Activated CD8-positive, alpha-beta memory T cell treated with anti-CD3 and anti-CD28 coated beads, Interleukin-2, amount 10 ng/mL, durations not matched to agents 7 days and 5 days (primary cell): Measurements from ENCODE around the gene MEN1. TPM values are rescaled to one million over a fixed set of nuclear protein-coding genes. Genes with fewer than 3 reads are reported as not detected.
"Not testable (repeated sequence)": the region's sequence is repeated elsewhere in the genome, so short reads cannot be mapped to it uniquely, and the experiment has no call there.

Source experiments
- ATAC-seq: fragments of 150-1000 bp; cut with Tn5 transposase; one replicate; pipeline ENCODE4 v1.10.0; 2021; ENCODE audit warnings: moderate library complexity
- CTCF ChIA-PET: fragments of 350-600 bp; sonication (Branson Sonifier 250); formaldehyde crosslinking; loops from one replicate; lab custom pipeline; 2021; ENCODE audit warnings: antibody characterized with exemption; lab: Charles Lee
- DNase-seq: peaks from one replicate; pipeline ENCODE4 v3.0.0-alpha.2; 2020
- H3K27ac Mint-ChIP-seq: one replicate; pipeline ENCODE4 v1.8.0; 2021; ENCODE audit warnings: mild to moderate bottlenecking, mixed read lengths
- H3K27me3 Mint-ChIP-seq: one replicate; pipeline ENCODE4 v1.8.0; 2021; ENCODE audit warnings: mixed read lengths
- H3K36me3 Mint-ChIP-seq: one replicate; pipeline ENCODE4 v1.8.0; 2021; ENCODE audit warnings: mild to moderate bottlenecking, mixed read lengths
- H3K4me1 Mint-ChIP-seq: one replicate; pipeline ENCODE4 v1.8.0; 2021; ENCODE audit warnings: mixed read lengths
- H3K4me3 Mint-ChIP-seq: one replicate; pipeline ENCODE4 v1.8.0; 2021; ENCODE audit warnings: mild to moderate bottlenecking, moderate library complexity, mixed read lengths
- H3K9me3 Mint-ChIP-seq: one replicate; pipeline ENCODE4 v1.8.0; 2022; ENCODE audit warnings: low read depth, mixed read lengths
- total RNA-seq, 2 experiments: library from RNA; stranded (reverse); gene quantifications; one replicate each; pipeline ENCODE4 v1.2.3, GENCODE V29; 2021

The MEN1 gene
- total RNA-seq, 2 experiments from 2014 or later: 31.2 to 42.1 TPM

- no peak for ATAC-seq
- no peaks in the 10 kb centered on the region for H3K36me3 Mint-ChIP-seq
Measured at GRCh38 chr11:64834031-64834722, 23.8 kb upstream of the MEN1 start.

GRCh38 chr11:64833509-64833908 lies 23.2 kb upstream of the MEN1 start:
- Mint-ChIP-seq H3K27ac (no peak overlapping the region), H3K9me3 (no peaks in the 10 kb centered on the region), H3K4me1 (peaks cover 10% of the 10 kb centered on the region), H3K27me3 (no peaks in the 10 kb centered on the region), H3K4me3 (no peak overlapping the region), H3K36me3 (no peaks in the 10 kb centered on the region)
- CTCF ChIA-PET: interaction anchor here (1.0 kb wide), 1 partner anchor 10 kb away, joined by 3 read pairs; the partner anchor contains the start of gene CDC42BPG
- no peak for DNase-seq
- no peak for ATAC-seq

More at GRCh38 chr11:64834031-64834722, 23.8 kb upstream of the MEN1 start:
- Mint-ChIP-seq H3K4me3 (no peak overlapping the region), H3K4me1 (peaks cover 10% of the 10 kb centered on the region), H3K27me3 (no peaks in the 10 kb centered on the region), H3K9me3 (no peaks in the 10 kb centered on the region), H3K27ac (no peak overlapping the region)
- no peak for DNase-seq
- CTCF ChIA-PET: interaction anchor here (0.9 to 1.4 kb wide), 3 partner anchors 11 to 278 kb away, joined by 3 to 10 read pairs (median 3); partner anchors contain the start of gene CDC42BPG

DNA sequence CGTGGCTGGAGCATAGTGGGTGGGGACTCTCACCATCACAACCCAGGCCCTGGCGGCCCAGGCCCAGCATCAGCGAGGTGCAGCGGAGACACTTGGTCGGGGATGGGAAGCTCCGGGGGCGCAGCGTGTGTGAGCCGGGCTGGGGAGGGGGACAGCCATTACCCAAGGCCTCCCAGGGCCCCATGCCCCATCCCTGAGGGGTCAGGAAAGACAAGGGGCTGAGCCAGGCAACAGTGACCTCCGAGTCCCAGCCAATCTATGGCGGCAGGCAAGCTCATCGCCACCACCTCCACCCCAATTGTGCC lies 22.8 kb upstream of the MEN1 start:
- ATAC-seq: no peak
- H3K36me3 Mint-ChIP-seq: no peaks in the 10 kb centered on the region
- no peaks in the 10 kb centered on the region for H3K9me3 Mint-ChIP-seq
- CTCF ChIA-PET: interaction anchor here (1.0 kb wide), 1 partner anchor 11 kb away, joined by 3 read pairs; the partner anchor contains the start of gene CDC42BPG
- DNase-seq: no peak
- H3K4me3 Mint-ChIP-seq: no peak overlapping the region
- peaks cover 10% of the 10 kb centered on the region for H3K4me1 Mint-ChIP-seq
- no peaks in the 10 kb centered on the region for H3K27me3 Mint-ChIP-seq
- no peak overlapping the region for H3K27ac Mint-ChIP-seq

DNA sequence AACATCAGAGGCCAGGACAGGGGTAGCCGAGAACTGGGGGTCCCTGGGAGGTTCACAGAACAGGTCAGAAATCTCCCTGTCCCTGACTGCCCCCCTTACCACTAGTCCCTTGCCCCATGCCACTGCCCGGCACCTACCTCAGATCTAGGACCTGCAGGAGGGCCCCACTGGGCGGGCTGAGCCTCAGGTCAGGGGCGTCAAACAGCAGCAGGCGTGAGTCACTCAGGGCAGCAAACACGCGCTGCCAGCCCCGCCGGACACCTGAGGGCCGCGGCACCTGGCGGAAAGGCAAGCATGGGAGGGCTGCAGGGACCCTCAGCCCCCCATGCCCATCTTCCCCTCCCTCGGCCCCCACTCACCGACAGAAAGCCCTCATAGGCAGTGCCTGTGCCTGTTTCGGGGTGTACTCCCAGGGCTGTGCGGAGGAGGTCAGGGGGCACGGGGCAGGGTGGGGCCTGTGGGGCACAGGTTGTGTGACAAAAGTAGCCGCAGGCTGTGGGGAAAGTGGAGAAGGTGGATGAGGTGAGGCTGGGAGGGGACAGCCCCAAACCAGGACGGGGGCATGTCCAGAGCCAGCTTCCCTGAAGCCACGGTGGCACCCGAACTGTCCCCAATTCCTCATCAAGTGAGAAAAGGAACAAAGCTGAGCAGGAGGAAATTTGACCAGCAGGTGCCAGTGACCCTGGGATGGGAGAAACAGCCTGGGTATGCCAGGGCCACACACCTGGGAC lies 22.3 kb upstream of the MEN1 start:
- H3K9me3 Mint-ChIP-seq: no peaks in the 10 kb centered on the region
- peaks cover 9% of the 10 kb centered on the region for H3K4me1 Mint-ChIP-seq
- H3K27me3 Mint-ChIP-seq: no peaks in the 10 kb centered on the region
- ATAC-seq (no peak), DNase-seq (no peak)
- no peak overlapping the region for H3K4me3 Mint-ChIP-seq
- no peaks in the 10 kb centered on the region for H3K36me3 Mint-ChIP-seq
- CTCF ChIA-PET: interaction anchor here (1.0 kb wide), 1 partner anchor 11 kb away, joined by 3 read pairs; the partner anchor contains the start of gene CDC42BPG
- H3K27ac Mint-ChIP-seq: no peak overlapping the region

DNA sequence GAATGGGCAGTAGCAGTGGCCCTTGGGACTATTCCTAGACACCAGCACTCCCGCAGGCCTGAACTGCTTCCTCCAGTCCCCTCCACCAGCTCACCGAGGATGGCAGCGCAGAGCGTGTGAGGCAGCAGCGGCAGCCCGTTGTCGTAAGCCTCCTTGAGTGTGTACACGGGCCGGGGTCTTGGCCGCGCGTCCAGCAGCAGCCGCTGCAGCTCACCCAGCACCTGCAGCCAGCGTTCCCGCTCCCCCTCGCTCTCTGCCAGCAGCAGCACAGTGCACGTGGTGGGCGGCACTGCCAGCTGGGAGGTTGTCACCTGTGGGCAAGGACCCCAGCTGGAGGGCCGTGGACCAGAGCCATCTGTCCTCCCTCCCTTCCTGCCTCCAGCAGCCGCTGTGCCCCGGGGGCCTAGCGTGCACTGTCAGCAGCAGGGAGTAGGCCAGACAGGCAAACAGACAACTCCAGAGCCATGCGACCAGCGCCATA lies 21.1 kb upstream of the MEN1 start:
- no peak for DNase-seq
- Mint-ChIP-seq H3K27ac (no peak overlapping the region), H3K4me3 (no peak overlapping the region), H3K4me1 (no peaks in the 10 kb centered on the region), H3K36me3 (no peaks in the 10 kb centered on the region), H3K27me3 (no peaks in the 10 kb centered on the region), H3K9me3 (no peaks in the 10 kb centered on the region)
- no peak for ATAC-seq
- CTCF ChIA-PET: no interaction called here

- no peak overlapping the region for H3K4me3 Mint-ChIP-seq
- CTCF ChIA-PET: interaction anchor here (1.5 to 1.9 kb wide), 3 partner anchors 14 to 64 kb away, joined by 3 to 4 read pairs (median 4); no protein-coding TSS in a partner anchor
- DNase-seq (no peak), ATAC-seq (no peak)
- no peaks in the 10 kb centered on the region for H3K9me3 Mint-ChIP-seq
- H3K27ac Mint-ChIP-seq: no peak overlapping the region
- no peaks in the 10 kb centered on the region for H3K36me3 Mint-ChIP-seq
- no peaks in the 10 kb centered on the region for H3K27me3 Mint-ChIP-seq
- no peaks in the 10 kb centered on the region for H3K4me1 Mint-ChIP-seq
Measured at GRCh38 chr11:64829536-64830251, 19.3 kb upstream of the MEN1 start.

DNA sequence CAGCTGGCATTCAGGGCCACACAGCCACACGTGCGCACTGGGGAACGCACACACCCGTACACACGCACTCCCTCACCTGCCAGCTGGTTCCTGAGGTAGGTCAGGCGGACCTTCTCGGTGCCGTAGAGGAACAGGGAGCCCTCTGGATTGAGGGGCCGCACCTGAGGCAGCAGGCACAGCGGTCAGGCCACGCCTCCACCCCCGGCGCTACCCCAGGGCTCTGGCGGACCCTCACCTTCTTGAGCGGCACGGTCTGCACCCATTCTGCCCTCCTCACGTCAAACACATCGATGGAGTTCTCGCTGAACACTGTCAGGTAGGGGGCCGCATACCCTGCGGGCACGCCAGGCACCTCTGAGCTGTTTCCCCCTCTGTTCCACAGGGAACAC lies 17.1 kb upstream of the MEN1 start:
- no peak overlapping the region for H3K27ac Mint-ChIP-seq
- DNase-seq (no peak), ATAC-seq (no peak)
- no peaks in the 10 kb centered on the region for H3K9me3 Mint-ChIP-seq
- H3K4me3 Mint-ChIP-seq: no peak overlapping the region
- no peaks in the 10 kb centered on the region for H3K27me3 Mint-ChIP-seq
- H3K36me3 Mint-ChIP-seq: no peaks in the 10 kb centered on the region
- no peaks in the 10 kb centered on the region for H3K4me1 Mint-ChIP-seq
- CTCF ChIA-PET: interaction anchor here (0.9 to 1.3 kb wide), 2 partner anchors 11 to 17 kb away, joined by 3 read pairs; no protein-coding TSS in a partner anchor

DNA sequence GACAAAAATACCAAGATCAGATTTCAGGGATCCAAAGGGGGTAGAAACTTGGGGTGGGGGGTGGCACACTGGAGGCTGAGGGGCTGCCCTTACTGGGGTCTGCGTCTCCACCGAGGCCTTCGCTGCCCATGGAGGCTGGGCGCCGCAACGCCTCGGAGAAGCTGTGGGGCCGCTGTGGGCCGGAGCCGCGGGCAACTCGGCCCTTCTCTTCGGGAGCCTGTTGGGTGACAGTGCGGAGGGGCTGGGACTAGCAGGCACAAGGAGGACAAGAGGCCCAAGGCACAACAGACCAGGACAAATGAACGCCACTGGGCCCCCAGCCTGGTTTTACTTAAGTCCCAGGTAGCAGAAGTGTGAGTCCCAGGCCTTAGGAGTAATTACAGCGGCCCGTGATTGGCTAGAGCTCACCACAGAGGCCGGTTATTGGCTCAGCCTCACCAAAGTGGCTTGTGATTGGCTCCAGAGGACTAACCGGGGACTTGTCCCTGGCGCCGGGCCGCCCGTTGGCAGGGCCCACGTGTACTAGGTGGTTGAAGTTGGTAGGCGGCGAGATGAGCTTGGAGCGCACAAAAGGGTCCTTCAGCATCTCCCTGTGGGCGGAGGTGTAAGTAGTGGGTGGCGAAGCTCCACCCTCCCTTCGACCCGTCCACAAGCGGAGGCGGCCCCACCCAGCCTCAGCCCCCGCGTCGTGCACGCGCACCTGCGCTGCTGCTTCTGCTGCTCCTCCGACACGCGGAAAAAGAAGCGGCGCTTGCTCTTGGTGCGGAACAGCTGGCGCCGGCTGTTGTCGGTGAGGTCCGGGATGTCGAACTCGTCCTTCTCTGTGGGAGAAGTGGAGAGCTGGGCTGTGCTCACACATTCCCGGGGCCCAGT lies 16.5 kb upstream of the MEN1 start:
- DNase-seq (no peak), ATAC-seq (no peak)
- no peaks in the 10 kb centered on the region for H3K27me3 Mint-ChIP-seq
- CTCF ChIA-PET: interaction anchor here (1.3 to 2.2 kb wide), 2 partner anchors 12 to 21 kb away, joined by 3 to 5 read pairs; no protein-coding TSS in a partner anchor
- H3K9me3 Mint-ChIP-seq: no peaks in the 10 kb centered on the region
- no peaks in the 10 kb centered on the region for H3K4me1 Mint-ChIP-seq
- H3K27ac Mint-ChIP-seq: no peak overlapping the region
- H3K36me3 Mint-ChIP-seq: no peaks in the 10 kb centered on the region
- no peak overlapping the region for H3K4me3 Mint-ChIP-seq

DNA sequence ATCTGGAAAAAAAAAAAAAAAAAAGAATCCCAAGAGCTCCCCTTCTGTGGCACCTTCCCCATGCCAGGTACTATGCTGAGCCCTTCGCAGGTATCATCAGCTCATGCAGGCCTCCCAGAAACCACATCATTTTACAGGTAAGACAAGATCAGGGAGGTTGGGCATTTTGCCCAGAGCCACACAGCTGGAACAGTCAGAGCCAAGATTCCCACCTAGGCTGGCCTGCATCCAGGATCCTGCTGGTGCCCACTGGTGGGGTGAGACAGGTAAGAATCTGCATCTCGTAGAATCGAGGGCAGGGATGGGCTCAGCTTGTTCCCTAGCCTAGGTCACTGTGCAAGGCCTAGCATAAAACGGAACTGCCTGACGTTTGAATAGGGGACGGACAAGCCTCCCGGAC lies 15.7 kb upstream of the MEN1 start:
- Mint-ChIP-seq H3K4me1 (no peaks in the 10 kb centered on the region), H3K36me3 (no peaks in the 10 kb centered on the region), H3K4me3 (no peak overlapping the region), H3K27ac (no peak overlapping the region), H3K9me3 (no peaks in the 10 kb centered on the region), H3K27me3 (no peaks in the 10 kb centered on the region)
- DNase-seq (no peak), ATAC-seq (no peak)
- CTCF ChIA-PET: interaction anchor here (2.2 kb wide), 1 partner anchor 21 kb away, joined by 5 read pairs; no protein-coding TSS in a partner anchor

GRCh38 chr11:64823568-64824119 lies 13.3 kb upstream of the MEN1 start:
- Mint-ChIP-seq H3K36me3 (no peaks in the 10 kb centered on the region), H3K27ac (no peak overlapping the region), H3K4me3 (no peak overlapping the region), H3K27me3 (no peaks in the 10 kb centered on the region), H3K9me3 (no peaks in the 10 kb centered on the region), H3K4me1 (no peaks in the 10 kb centered on the region)
- DNase-seq: no peak
- CTCF ChIA-PET: no interaction called here
- no peak for ATAC-seq

DNA sequence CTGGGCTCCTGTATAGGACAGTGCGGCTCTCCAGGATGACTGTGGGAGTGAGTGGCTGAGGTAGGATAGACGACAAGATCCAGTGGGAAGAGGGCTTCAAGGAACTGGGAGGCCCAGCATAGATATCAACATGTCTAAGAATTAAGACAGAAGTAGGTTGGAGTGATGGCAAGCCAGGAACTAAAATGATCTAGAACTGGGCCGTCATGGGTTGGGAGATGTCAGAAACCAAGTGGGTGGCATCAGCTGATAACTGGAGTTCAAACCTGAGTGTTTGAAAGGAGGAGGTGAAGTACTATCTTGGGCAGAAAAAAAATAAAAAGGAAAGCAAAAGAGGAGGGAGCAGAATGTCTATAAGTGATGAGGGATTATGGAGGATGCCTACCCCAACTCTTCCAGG lies 7.1 kb upstream of the MEN1 start:
- Mint-ChIP-seq H3K36me3 (no peaks in the 10 kb centered on the region), H3K4me3 (no peak overlapping the region), H3K27ac (no peak overlapping the region), H3K27me3 (no peaks in the 10 kb centered on the region), H3K4me1 (no peaks in the 10 kb centered on the region), H3K9me3 (no peaks in the 10 kb centered on the region)
- ATAC-seq (no peak), DNase-seq (no peak)
- CTCF ChIA-PET: no interaction called here

GRCh38 chr11:64815433-64815832 lies 5.1 kb upstream of the MEN1 start:
- not testable (repeated sequence) for H3K4me3 Mint-ChIP-seq, DNase-seq, H3K27ac Mint-ChIP-seq, H3K27me3 Mint-ChIP-seq, H3K9me3 Mint-ChIP-seq, H3K36me3 Mint-ChIP-seq, H3K4me1 Mint-ChIP-seq, ATAC-seq
- CTCF ChIA-PET: interaction anchor here (1.5 to 2.5 kb wide), 2 partner anchors 28 to 29 kb away, joined by 3 to 6 read pairs; partner anchors contain the start of gene CDC42BPG
